ENCODE measurements around the gene MAGI2.

DNA sequence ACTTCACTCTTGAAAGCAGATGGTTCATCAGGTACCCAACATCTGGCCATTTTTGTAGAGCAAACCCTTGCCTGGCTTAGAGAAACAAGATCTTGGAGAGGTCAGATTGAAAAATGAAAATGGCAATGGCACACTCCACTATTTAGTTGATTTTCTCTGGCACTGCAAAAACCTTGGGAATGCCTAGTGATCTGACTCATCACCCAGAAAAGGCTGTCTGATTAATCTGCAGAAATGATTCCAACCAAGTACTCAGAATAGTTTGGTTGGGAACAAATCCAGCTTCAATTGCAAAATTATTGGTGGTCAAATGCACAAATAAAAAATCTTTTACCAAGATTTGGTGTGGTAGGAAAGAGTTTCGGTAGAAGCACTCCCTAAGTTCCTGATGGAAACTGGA is 1303.7 kb downstream of the MAGI2 start:
- TF ChIP-seq, protein P1, sequence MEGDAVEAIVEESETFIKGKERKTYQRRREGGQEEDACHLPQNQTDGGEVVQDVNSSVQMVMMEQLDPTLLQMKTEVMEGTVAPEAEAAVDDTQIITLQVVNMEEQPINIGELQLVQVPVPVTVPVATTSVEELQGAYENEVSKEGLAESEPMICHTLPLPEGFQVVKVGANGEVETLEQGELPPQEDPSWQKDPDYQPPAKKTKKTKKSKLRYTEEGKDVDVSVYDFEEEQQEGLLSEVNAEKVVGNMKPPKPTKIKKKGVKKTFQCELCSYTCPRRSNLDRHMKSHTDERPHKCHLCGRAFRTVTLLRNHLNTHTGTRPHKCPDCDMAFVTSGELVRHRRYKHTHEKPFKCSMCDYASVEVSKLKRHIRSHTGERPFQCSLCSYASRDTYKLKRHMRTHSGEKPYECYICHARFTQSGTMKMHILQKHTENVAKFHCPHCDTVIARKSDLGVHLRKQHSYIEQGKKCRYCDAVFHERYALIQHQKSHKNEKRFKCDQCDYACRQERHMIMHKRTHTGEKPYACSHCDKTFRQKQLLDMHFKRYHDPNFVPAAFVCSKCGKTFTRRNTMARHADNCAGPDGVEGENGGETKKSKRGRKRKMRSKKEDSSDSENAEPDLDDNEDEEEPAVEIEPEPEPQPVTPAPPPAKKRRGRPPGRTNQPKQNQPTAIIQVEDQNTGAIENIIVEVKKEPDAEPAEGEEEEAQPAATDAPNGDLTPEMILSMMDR (conservative IDR thresholded peaks at IDR 0.05; ENCODE audit: low read depth, low read length), result no peak
- TF ChIP-seq EZH2 (IDR thresholded peaks at IDR 0.05; ENCODE audit: borderline replicate concordance, low read depth, low read length, poor library complexity, severe bottlenecking), result no peak

Data from A673 (cell line).